DMS153 (cell line): ENCODE data around the gene SLC38A1.
"Not testable (repeated sequence)": the region's sequence is repeated elsewhere in the genome, so short reads cannot be mapped to it uniquely, and the experiment has no call there.

Source experiments
- DNase-seq: peaks from one replicate; lab custom pipeline; 2025; lab: John Stamatoyannopoulos, UW

Gene SLC38A1

GRCh38 chr12:46164186-46164761 is 104.6 kb downstream of the SLC38A1 start:
- DNase-seq: no peak

GRCh38 chr12:46162549-46163076 is 106.2 kb downstream of the SLC38A1 start:
- DNase-seq: not testable (repeated sequence)

- no peak for DNase-seq
Measured at GRCh38 chr12:46160981-46161690, 107.7 kb downstream of the SLC38A1 start.

- DNase-seq: peak; percentile 74
Measured at GRCh38 chr12:46160101-46160980, 108.5 kb downstream of the SLC38A1 start.

- DNase-seq: no peak
Measured at GRCh38 chr12:46159309-46159901, 109.4 kb downstream of the SLC38A1 start.

GRCh38 chr12:46158501-46158900 is 110.3 kb downstream of the SLC38A1 start:
- no peak for DNase-seq

GRCh38 chr12:46154221-46154985 is 114.4 kb downstream of the SLC38A1 start:
- no peak for DNase-seq

- no peak for DNase-seq
Measured at GRCh38 chr12:46153268-46153872, 115.5 kb downstream of the SLC38A1 start.

- no peak for DNase-seq
Measured at GRCh38 chr12:46152456-46152855, 116.4 kb downstream of the SLC38A1 start.

- DNase-seq: no peak
Measured at GRCh38 chr12:46150735-46151134, 118.1 kb downstream of the SLC38A1 start.

- no peak for DNase-seq
Measured at GRCh38 chr12:46149905-46150304, 118.9 kb downstream of the SLC38A1 start.

GRCh38 chr12:46149079-46149464 is 119.8 kb downstream of the SLC38A1 start:
- DNase-seq: no peak

- no peak for DNase-seq
Measured at GRCh38 chr12:46148327-46149078, 120.3 kb downstream of the SLC38A1 start.

- DNase-seq: no peak
Measured at GRCh38 chr12:46147144-46147543, 121.7 kb downstream of the SLC38A1 start.

- DNase-seq: no peak
Measured at GRCh38 chr12:46145881-46146280, 123.0 kb downstream of the SLC38A1 start.

- DNase-seq: no peak
Measured at GRCh38 chr12:46144433-46144832, 124.4 kb downstream of the SLC38A1 start.

- no peak for DNase-seq
Measured at GRCh38 chr12:46136249-46136648, 132.6 kb downstream of the SLC38A1 start.

- DNase-seq: no peak
Measured at GRCh38 chr12:46135750-46136149, 133.1 kb downstream of the SLC38A1 start.

- DNase-seq: no peak
Measured at GRCh38 chr12:46134852-46135251, 134.0 kb downstream of the SLC38A1 start.

- no peak for DNase-seq
Measured at GRCh38 chr12:46134205-46134811, 134.5 kb downstream of the SLC38A1 start.
